GM19351 (cell line): ENCODE results near the gene FRS2.

Source experiments
- ATAC-seq: cut with Tn5 transposase; IDR thresholded peaks from one replicate; pipeline ENCODE4 v1.9.1; 2021; ENCODE audit warnings: mild to moderate bottlenecking, moderate library complexity; ENCODE audit not compliant: unreplicated experiment

Gene FRS2

GRCh38 chr12:69500631-69501030 is 30.4 kb downstream of the FRS2 start:
- ATAC-seq = no peak

- ATAC-seq = no peak
These were observed 31.1 kb downstream of the FRS2 start for GRCh38 chr12:69501154-69501895.

- ATAC-seq = no peak
These were observed 32.3 kb downstream of the FRS2 start for GRCh38 chr12:69502345-69503081.

- ATAC-seq = no peak
These were observed 37.9 kb downstream of the FRS2 start for GRCh38 chr12:69508091-69508490.

- ATAC-seq = no peak
These were observed 38.4 kb downstream of the FRS2 start for GRCh38 chr12:69508621-69509020.

- no peak for ATAC-seq
These were observed 39.1 kb downstream of the FRS2 start for GRCh38 chr12:69509308-69509736.

GRCh38 chr12:69509904-69510827 is 40.0 kb downstream of the FRS2 start:
- no peak for ATAC-seq

- no peak for ATAC-seq
These were observed 40.8 kb downstream of the FRS2 start for GRCh38 chr12:69511016-69511415.

- ATAC-seq = no peak
These were observed 41.5 kb downstream of the FRS2 start for GRCh38 chr12:69511469-69512267.

GRCh38 chr12:69512820-69513219 is 42.6 kb downstream of the FRS2 start:
- no peak for ATAC-seq

- ATAC-seq = no peak
These were observed 43.1 kb downstream of the FRS2 start for GRCh38 chr12:69513297-69513696.

- no peak for ATAC-seq
These were observed 43.9 kb downstream of the FRS2 start for GRCh38 chr12:69514111-69514510.

- no peak for ATAC-seq
These were observed 44.7 kb downstream of the FRS2 start for GRCh38 chr12:69514845-69515244.

GRCh38 chr12:69515394-69515930 is 45.3 kb downstream of the FRS2 start:
- ATAC-seq = no peak

- ATAC-seq = no peak
These were observed 46.8 kb downstream of the FRS2 start for GRCh38 chr12:69516950-69517349.

- ATAC-seq = no peak
These were observed 47.2 kb downstream of the FRS2 start for GRCh38 chr12:69517406-69517805.

- ATAC-seq = no peak
These were observed 49.7 kb downstream of the FRS2 start for GRCh38 chr12:69519871-69520270.

GRCh38 chr12:69523433-69524330 is 53.5 kb downstream of the FRS2 start:
- no peak for ATAC-seq

- ATAC-seq = no peak
These were observed 54.1 kb downstream of the FRS2 start for GRCh38 chr12:69524331-69524630.
